ACC112 (cell line): ENCODE results near the gene RNF144B.
A peak's percentile ranks its signal among the peaks of the same experiment; 100 is the strongest.

Source experiments
- H2AFZ ChIP-seq: fragments of 200-600 bp; sonication (generic); one replicate; pipeline ENCODE4 v1.6.0; 2017; ENCODE audit warnings: antibody characterized with exemption, low read length; ENCODE audit not compliant: unreplicated experiment
- H3K27ac ChIP-seq: fragments of 200-600 bp; sonication (generic); 2 replicates; pipeline ENCODE4 v1.5.1; 2014; ENCODE audit warnings: low read depth, mild to moderate bottlenecking, antibody characterized with exemption, low read length, moderate library complexity
- H3K27me3 ChIP-seq: fragments of 200-600 bp; sonication (generic); 2 replicates; pipeline ENCODE4 v1.6.1; 2014; ENCODE audit warnings: mild to moderate bottlenecking, antibody characterized with exemption, low read length, moderate library complexity, mixed read lengths; ENCODE audit not compliant: insufficient read depth
- H3K36me3 ChIP-seq: fragments of 200-600 bp; sonication (generic); 2 replicates; pipeline ENCODE4 v1.6.1; 2016; ENCODE audit warnings: mild to moderate bottlenecking, antibody characterized with exemption, low read length, moderate library complexity, mixed read lengths; ENCODE audit not compliant: insufficient read depth
- H3K4me1 ChIP-seq: fragments of 200-600 bp; sonication (generic); one replicate; pipeline ENCODE4 v1.6.1; 2016; ENCODE audit warnings: low read length, mixed read lengths; ENCODE audit not compliant: insufficient read depth, unreplicated experiment, control insufficient read depth
- H3K4me3 ChIP-seq: fragments of 200-600 bp; sonication (generic); 2 replicates; pipeline ENCODE4 v1.5.1; 2014; ENCODE audit warnings: mild to moderate bottlenecking, low read depth, low read length
- H3K79me2 ChIP-seq: fragments of 200-600 bp; sonication (generic); one replicate; pipeline ENCODE4 v1.6.0; 2016; ENCODE audit warnings: low read length; ENCODE audit not compliant: control insufficient read depth, unreplicated experiment, insufficient read depth

Gene RNF144B

DNA sequence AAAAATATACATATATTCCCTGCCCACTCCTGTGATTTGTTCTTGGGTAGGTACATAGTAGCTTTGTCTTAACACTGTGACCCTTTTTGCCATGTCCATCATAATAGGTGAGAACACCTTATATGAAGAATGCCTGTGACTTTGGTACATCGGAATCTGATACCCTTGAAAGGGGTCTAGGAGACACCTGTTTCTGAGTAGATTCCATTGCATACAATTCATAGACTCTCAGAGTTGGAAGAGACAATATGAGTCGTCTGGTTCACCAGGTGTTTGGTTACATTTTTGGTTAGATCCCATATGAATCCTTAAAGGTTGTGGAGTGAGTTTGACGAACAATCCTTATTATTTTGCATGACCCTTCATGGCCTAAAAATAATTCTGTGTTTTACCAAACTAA lies 36.3 kb downstream of the RNF144B start:
- no peaks in the 10 kb centered on the region for H3K4me1 ChIP-seq
- H3K4me3 ChIP-seq, result no peak overlapping the region
- no peaks in the 10 kb centered on the region for H3K79me2 ChIP-seq
- H3K27ac ChIP-seq, result no peak overlapping the region
- H2AFZ ChIP-seq, result no peak overlapping the region
- no peaks in the 10 kb centered on the region for H3K36me3 ChIP-seq
- H3K27me3 ChIP-seq, result no peaks in the 10 kb centered on the region

- no peak overlapping the region for H3K4me3 ChIP-seq
- H3K4me1 ChIP-seq, result no peaks in the 10 kb centered on the region
- H3K79me2 ChIP-seq, result no peaks in the 10 kb centered on the region
- H3K36me3 ChIP-seq, result no peaks in the 10 kb centered on the region
- H3K27me3 ChIP-seq, result no peaks in the 10 kb centered on the region
- no peak overlapping the region for H2AFZ ChIP-seq
- no peak overlapping the region for H3K27ac ChIP-seq
Measured at GRCh38 chr6:18424201-18424600, 37.1 kb downstream of the RNF144B start.

GRCh38 chr6:18425218-18425617 lies 38.1 kb downstream of the RNF144B start:
- no peak overlapping the region for H3K27ac ChIP-seq
- no peaks in the 10 kb centered on the region for H3K79me2 ChIP-seq
- no peaks in the 10 kb centered on the region for H3K36me3 ChIP-seq
- no peaks in the 10 kb centered on the region for H3K27me3 ChIP-seq
- H3K4me3 ChIP-seq, result no peak overlapping the region
- no peak overlapping the region for H2AFZ ChIP-seq
- no peaks in the 10 kb centered on the region for H3K4me1 ChIP-seq

DNA sequence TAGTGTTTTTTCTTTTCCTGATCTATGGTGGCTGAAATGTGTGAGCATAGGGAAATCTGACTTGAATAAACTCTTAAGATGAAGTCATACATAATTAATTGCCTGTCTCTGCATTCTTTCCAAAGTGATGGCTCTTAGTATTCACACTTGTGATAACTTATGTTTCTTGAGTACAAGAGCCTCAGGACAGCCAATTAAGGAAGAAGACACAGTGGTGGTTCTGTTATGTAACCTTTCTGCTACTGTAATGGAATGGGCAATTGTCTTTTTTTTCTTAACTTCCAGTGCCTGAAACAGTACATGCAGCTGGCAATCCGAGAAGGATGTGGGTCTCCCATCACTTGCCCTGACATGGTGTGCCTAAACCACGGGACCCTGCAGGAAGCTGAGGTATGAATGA lies 40.1 kb downstream of the RNF144B start:
- Histone ChIP-seq H3K4me3 (no peak overlapping the region), H3K4me1 (peaks cover 8% of the 10 kb centered on the region), H3K27me3 (no peaks in the 10 kb centered on the region), H3K79me2 (no peaks in the 10 kb centered on the region), H3K27ac (no peak overlapping the region), H3K36me3 (no peaks in the 10 kb centered on the region), H2AFZ (no peak overlapping the region)

DNA sequence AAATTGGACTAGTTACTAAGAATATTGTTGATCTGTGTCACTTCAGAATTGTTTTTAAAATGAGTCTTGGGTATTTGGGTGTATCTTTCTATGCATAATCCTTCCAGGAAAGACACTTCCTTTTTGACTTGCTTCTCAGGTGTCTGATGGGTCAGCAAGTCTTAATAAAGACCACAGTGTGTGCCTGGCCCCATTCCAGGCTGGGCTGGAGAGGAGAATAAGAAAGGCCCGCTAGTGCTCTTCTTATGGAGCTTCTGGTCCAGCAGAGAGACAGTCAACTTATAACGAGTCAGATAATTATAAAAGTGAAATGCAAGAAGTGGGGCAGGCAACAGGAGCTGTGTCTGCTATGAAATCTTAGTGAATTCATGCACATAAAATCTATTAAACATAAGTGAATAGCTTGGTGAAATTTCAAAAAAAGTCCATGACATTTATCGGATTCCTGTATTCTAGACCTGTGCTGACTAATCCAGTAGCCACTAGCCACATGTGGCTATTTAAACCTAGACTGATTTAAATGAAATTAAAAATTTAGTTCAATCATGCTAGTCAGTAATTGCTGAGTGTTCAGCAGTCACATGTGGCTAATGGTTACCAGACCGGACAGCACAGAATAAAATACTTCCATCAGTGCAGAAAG lies 42.6 kb downstream of the RNF144B start:
- Histone ChIP-seq H3K4me3 (no peak overlapping the region), H3K27ac (no peak overlapping the region), H3K79me2 (no peaks in the 10 kb centered on the region), H3K27me3 (no peaks in the 10 kb centered on the region), H3K36me3 (no peaks in the 10 kb centered on the region), H2AFZ (no peak overlapping the region), H3K4me1 (peaks cover 27% of the 10 kb centered on the region)

DNA sequence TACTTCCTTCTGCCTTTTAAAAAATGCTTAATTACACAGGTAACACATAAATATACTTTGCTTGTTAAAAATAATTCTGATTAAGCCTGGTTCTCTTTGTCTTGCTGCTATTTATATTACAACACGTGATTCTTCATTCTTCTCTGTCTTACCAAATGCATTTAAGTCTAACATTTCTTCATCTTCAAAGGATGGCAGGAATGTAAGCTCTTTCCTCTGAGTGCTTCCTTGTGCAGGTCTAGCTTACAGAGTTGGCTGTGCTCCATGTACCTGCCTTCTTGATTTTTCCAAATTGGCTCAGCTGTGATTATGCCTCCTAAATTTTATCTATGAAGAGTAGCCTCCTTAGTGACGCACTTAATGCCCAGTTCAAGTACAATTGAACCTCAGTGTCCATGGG lies 44.4 kb downstream of the RNF144B start:
- Histone ChIP-seq H3K27ac (no peak overlapping the region), H3K79me2 (no peaks in the 10 kb centered on the region), H3K36me3 (no peaks in the 10 kb centered on the region)

GRCh38 chr6:18432180-18432579 lies 45.0 kb downstream of the RNF144B start:
- Histone ChIP-seq H3K4me3 (no peak overlapping the region), H3K27ac (peak overlapping the region; percentile 52; the same call in 1 of the 2 replicates), H3K79me2 (no peaks in the 10 kb centered on the region), H3K27me3 (no peaks in the 10 kb centered on the region), H2AFZ (no peak overlapping the region), H3K4me1 (peaks cover 33% of the 10 kb centered on the region), H3K36me3 (no peaks in the 10 kb centered on the region)

More for the DNA sequence above, 44.4 kb downstream of the RNF144B start:
- Histone ChIP-seq H2AFZ (no peak overlapping the region), H3K27me3 (no peaks in the 10 kb centered on the region), H3K4me3 (no peak overlapping the region), H3K4me1 (peaks cover 33% of the 10 kb centered on the region)

DNA sequence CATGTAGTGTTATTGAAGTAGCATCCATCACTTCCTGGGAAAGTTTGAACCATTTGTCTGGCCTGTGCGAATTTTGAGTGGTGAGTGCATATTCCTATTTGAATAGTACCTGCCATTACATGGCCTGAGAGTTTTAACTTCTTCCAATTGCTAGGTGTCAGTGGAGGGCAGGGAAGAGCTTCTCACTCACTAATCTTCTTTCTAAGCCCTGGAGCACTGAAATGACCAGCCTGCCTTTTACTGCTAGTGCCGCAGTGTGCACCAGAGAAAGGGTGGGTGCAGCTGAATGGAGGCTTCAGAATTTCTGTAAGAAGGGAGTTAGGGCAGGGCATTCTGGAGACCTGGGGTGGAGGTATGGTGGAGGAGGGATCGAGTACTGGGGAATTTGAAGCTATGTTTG lies 45.5 kb downstream of the RNF144B start:
- Histone ChIP-seq H3K27me3 (no peaks in the 10 kb centered on the region), H3K27ac (peak overlapping the region; percentile 52; the same call in 1 of the 2 replicates), H3K79me2 (no peaks in the 10 kb centered on the region), H3K36me3 (no peaks in the 10 kb centered on the region), H3K4me3 (no peak overlapping the region), H3K4me1 (peaks cover 33% of the 10 kb centered on the region), H2AFZ (no peak overlapping the region)

GRCh38 chr6:18433059-18433458 lies 45.9 kb downstream of the RNF144B start:
- Histone ChIP-seq H2AFZ (no peak overlapping the region), H3K27ac (no peak overlapping the region; the same call in 1 of the 2 replicates), H3K36me3 (no peaks in the 10 kb centered on the region), H3K4me3 (no peak overlapping the region), H3K27me3 (no peaks in the 10 kb centered on the region), H3K79me2 (no peaks in the 10 kb centered on the region), H3K4me1 (peaks cover 33% of the 10 kb centered on the region)

DNA sequence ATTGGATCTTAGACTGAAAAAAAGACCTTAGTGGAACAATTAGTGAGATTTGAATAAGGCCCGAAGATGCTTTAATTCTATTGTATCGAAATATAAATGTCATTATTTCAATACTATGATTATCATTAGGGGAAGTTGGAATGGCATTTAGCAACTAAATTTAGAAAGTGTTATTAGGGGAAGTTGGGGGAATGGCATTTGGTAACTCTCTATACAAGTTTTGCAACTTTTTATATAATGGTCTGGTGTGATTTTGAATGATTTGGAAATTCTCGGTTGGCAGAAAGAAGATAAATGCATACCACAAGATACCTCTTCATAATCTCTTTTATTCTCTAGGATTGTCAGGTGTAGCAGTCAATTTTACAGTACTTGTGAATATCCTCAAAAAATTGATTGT lies 49.2 kb downstream of the RNF144B start:
- H3K4me3 ChIP-seq, result no peak overlapping the region
- no peak overlapping the region for H3K27ac ChIP-seq
- H3K36me3 ChIP-seq, result no peaks in the 10 kb centered on the region
- H3K4me1 ChIP-seq, result peaks cover 33% of the 10 kb centered on the region
- no peaks in the 10 kb centered on the region for H3K27me3 ChIP-seq
- H2AFZ ChIP-seq, result no peak overlapping the region
- no peaks in the 10 kb centered on the region for H3K79me2 ChIP-seq

DNA sequence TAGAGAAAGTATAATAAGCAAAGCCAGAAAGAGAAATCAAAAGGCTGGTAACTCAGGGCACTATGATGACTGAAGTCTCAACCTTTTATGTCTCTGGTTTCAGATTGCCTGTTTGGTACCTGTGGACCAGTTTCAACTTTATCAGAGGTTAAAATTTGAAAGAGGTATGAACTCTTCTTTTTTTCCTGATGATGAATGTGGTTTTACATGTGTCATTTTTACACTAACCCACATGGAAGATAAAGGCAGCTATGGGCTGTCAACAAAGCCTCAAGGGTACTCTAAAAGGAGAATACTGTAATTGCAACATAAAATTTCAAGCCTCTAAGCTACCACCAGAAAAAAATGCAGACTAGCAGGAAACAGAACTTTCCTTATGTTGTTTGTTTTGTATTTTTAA lies 52.4 kb downstream of the RNF144B start:
- Histone ChIP-seq H3K36me3 (no peaks in the 10 kb centered on the region), H3K79me2 (no peaks in the 10 kb centered on the region), H3K27ac (no peak overlapping the region), H3K27me3 (no peaks in the 10 kb centered on the region), H3K4me3 (no peak overlapping the region), H2AFZ (no peak overlapping the region), H3K4me1 (peaks cover 7% of the 10 kb centered on the region)
